MM.1S (cell line): Measurements from ENCODE around the gene UBL5.

Experiments
- EZH2 ChIP-seq: fragments of 300-600 bp; sonication (generic); optimal IDR thresholded peaks from 2 replicates; pipeline ENCODE3; 2017; ENCODE audit warnings: low read depth, mild to moderate bottlenecking, antibody characterized with exemption, low read length, mixed read lengths
- EZH2phosphoT487 ChIP-seq: fragments of 300-600 bp; sonication (generic); IDR thresholded peaks from 2 replicates; pipeline ENCODE4 v1.6.1; 2018; ENCODE audit warnings: antibody characterized with exemption, low read length
- TF ChIP-seq, protein P1 (sequence below): fragments of 300-600 bp; sonication (generic); IDR thresholded peaks from 2 replicates; pipeline ENCODE4 v1.5.1; 2016; ENCODE audit warnings: antibody characterized with exemption, low read length, mixed read lengths

DNA sequence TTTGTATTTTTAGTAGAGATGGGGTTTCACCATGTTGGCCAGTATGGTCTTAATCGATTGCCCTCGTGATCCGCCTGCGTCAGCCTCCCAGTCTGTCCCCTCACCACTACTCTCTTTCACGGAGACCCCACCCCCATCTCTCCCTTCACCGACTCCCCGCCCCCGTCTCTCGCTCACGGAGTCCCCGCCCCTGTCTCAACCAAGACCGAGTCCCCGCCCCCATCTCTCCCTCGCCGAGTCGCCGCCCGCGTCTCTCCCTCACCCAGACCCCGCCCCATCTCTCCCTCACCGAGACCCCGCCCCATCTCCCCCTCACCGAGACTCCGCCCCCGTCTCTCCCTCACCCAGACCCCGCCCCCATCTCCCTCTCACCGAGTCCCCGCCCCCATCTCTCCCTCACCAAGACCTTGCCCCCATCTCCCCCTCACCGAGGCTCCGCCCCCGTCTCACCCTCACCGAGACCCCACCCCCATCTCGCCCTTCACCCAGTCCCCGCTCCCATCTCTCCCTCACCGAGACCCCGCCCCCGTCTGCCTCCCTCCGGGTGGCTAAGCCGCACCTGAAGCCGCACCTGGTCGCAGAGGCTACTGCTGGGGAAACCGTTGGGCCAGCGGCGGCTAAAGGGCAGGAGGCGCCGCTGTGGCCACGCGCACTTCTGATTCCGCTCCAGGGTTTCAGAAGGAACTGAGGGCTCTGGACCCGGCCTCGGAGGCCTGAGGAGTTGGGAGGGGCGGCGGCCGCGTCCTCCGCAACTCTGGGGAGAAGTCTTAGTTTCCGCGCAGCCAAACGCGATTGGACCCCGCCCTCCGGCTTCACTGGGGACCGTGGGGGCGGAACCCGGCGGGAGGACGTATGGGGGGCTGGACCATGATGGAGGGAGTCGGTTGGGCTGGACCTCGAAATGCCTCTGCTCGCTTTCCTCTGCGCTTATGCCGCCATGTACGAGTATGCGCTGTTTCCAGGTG, 42.1 kb upstream of the UBL5 start:
- TF ChIP-seq, protein P1, sequence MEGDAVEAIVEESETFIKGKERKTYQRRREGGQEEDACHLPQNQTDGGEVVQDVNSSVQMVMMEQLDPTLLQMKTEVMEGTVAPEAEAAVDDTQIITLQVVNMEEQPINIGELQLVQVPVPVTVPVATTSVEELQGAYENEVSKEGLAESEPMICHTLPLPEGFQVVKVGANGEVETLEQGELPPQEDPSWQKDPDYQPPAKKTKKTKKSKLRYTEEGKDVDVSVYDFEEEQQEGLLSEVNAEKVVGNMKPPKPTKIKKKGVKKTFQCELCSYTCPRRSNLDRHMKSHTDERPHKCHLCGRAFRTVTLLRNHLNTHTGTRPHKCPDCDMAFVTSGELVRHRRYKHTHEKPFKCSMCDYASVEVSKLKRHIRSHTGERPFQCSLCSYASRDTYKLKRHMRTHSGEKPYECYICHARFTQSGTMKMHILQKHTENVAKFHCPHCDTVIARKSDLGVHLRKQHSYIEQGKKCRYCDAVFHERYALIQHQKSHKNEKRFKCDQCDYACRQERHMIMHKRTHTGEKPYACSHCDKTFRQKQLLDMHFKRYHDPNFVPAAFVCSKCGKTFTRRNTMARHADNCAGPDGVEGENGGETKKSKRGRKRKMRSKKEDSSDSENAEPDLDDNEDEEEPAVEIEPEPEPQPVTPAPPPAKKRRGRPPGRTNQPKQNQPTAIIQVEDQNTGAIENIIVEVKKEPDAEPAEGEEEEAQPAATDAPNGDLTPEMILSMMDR: no peak
- TF ChIP-seq EZH2 (no peak), EZH2phosphoT487 (no peak)
